ENCODE measurements around the gene CGN.

Gene CGN

GRCh38 chr1:151581451-151581850 is 70.3 kb downstream of the CGN start:
- no peak for TF ChIP-seq Cebpa-rat (IDR thresholded peaks at IDR 0.05)
- H3K27ac ChIP-seq, result no peak overlapping the region
- no peaks in the 10 kb centered on the region for H3K9me3 ChIP-seq (replicated peaks in 1 of 11)

GRCh38 chr1:151581921-151582320 is 70.7 kb downstream of the CGN start:
- no peaks in the 10 kb centered on the region for H3K36me3 ChIP-seq
- H3K4me2 ChIP-seq, result no peak overlapping the region
- no peak overlapping the region for H3K27ac ChIP-seq
- no peak overlapping the region for H3K9ac ChIP-seq
- no peaks in the 10 kb centered on the region for H3K27me3 ChIP-seq
- TF ChIP-seq Cebpa-rat (IDR thresholded peaks at IDR 0.05), result no peak
- no peaks in the 10 kb centered on the region for H3K9me3 ChIP-seq (replicated peaks in 1 of 11)
- H3K4me3 ChIP-seq, result no peak overlapping the region
- H3K4me1 ChIP-seq, result peaks cover 0 to 26% (median 9%) of the 10 kb centered on the region in 10 experiments; a peak in 13 of 20 replicates
- H4K20me1 ChIP-seq, result no peaks in the 10 kb centered on the region

More at GRCh38 chr1:151581451-151581850, 70.3 kb downstream of the CGN start:
- Histone ChIP-seq H4K20me1 (no peaks in the 10 kb centered on the region), H3K9ac (no peak overlapping the region), H3K27me3 (no peaks in the 10 kb centered on the region), H3K36me3 (no peaks in the 10 kb centered on the region), H3K4me3 (no peak overlapping the region), H3K4me2 (no peak overlapping the region), H3K4me1 (peaks cover 0 to 26% (median 9%) of the 10 kb centered on the region in 10 experiments; a peak in 13 of 20 replicates)

GRCh38 chr1:151583796-151584195 is 72.6 kb downstream of the CGN start:
- peak overlapping the region in 1 of 11 experiments; percentile 1; a peak in 1 of 22 replicates for H3K4me2 ChIP-seq
- H3K36me3 ChIP-seq, result no peaks in the 10 kb centered on the region
- no peaks in the 10 kb centered on the region for H3K9me3 ChIP-seq (replicated peaks in 1 of 11)
- H4K20me1 ChIP-seq, result no peaks in the 10 kb centered on the region
- no peak for TF ChIP-seq Cebpa-rat (IDR thresholded peaks at IDR 0.05)
- no peaks in the 10 kb centered on the region for H3K27me3 ChIP-seq
- no peak overlapping the region for H3K9ac ChIP-seq
- H3K4me1 ChIP-seq, result peaks cover 0 to 26% (median 9%) of the 10 kb centered on the region in 10 experiments; a peak in 13 of 20 replicates
- H3K27ac ChIP-seq, result no peak overlapping the region; a peak in 1 of 22 replicates
- H3K4me3 ChIP-seq, result no peak overlapping the region

- TF ChIP-seq Cebpa-rat (IDR thresholded peaks at IDR 0.05), result no peak
- H3K4me1 ChIP-seq, result peaks cover 0 to 26% (median 9%) of the 10 kb centered on the region in 10 experiments; a peak in 13 of 20 replicates
- H3K4me3 ChIP-seq, result no peak overlapping the region
- H3K27me3 ChIP-seq, result no peaks in the 10 kb centered on the region
- H3K36me3 ChIP-seq, result no peaks in the 10 kb centered on the region
- H3K9me3 ChIP-seq (replicated peaks in 1 of 11), result no peaks in the 10 kb centered on the region
- H3K9ac ChIP-seq, result no peak overlapping the region
- no peak overlapping the region; a peak in 1 of 22 replicates for H3K27ac ChIP-seq
- peak overlapping the region in 1 of 11 experiments; percentile 1; a peak in 1 of 22 replicates for H3K4me2 ChIP-seq
- H4K20me1 ChIP-seq, result no peaks in the 10 kb centered on the region
Observed at GRCh38 chr1:151584278-151584677, 73.1 kb downstream of the CGN start.

GRCh38 chr1:151584780-151585179 is 73.6 kb downstream of the CGN start:
- H3K9me3 ChIP-seq (replicated peaks in 1 of 11), result no peaks in the 10 kb centered on the region
- H3K36me3 ChIP-seq, result no peaks in the 10 kb centered on the region
- no peak overlapping the region for H3K4me2 ChIP-seq
- H4K20me1 ChIP-seq, result no peaks in the 10 kb centered on the region
- H3K4me3 ChIP-seq, result no peak overlapping the region
- H3K4me1 ChIP-seq, result peaks cover 0 to 26% (median 9%) of the 10 kb centered on the region in 10 experiments; a peak in 13 of 20 replicates
- H3K27me3 ChIP-seq, result no peaks in the 10 kb centered on the region
- H3K9ac ChIP-seq, result no peak overlapping the region
- H3K27ac ChIP-seq, result no peak overlapping the region; a peak in 1 of 22 replicates
- no peak for TF ChIP-seq Cebpa-rat (IDR thresholded peaks at IDR 0.05)

GRCh38 chr1:151585622-151586021 is 74.4 kb downstream of the CGN start:
- H3K27me3 ChIP-seq, result no peaks in the 10 kb centered on the region
- H3K4me2 ChIP-seq, result peak overlapping the region in 9 of 11 experiments; percentile 8 to 46 (median 19); a peak in 13 of 22 replicates
- TF ChIP-seq Cebpa-rat (IDR thresholded peaks at IDR 0.05), result no peak
- peaks cover 0 to 26% (median 9%) of the 10 kb centered on the region in 10 experiments; a peak in 13 of 20 replicates for H3K4me1 ChIP-seq
- H3K36me3 ChIP-seq, result no peaks in the 10 kb centered on the region
- peaks cover 0 to 4% (median under 1%) of the 10 kb centered on the region in 11 experiments; a peak in 9 of 22 replicates for H3K9me3 ChIP-seq (replicated peaks in 1 of 11)
- H3K27ac ChIP-seq, result no peak overlapping the region
- H3K9ac ChIP-seq, result no peak overlapping the region
- no peaks in the 10 kb centered on the region for H4K20me1 ChIP-seq
- H3K4me3 ChIP-seq, result no peak overlapping the region
